Thymus (tissue), 11 donors: ENCODE data around the gene PSMD11. TPM values are rescaled to one million over a fixed set of nuclear protein-coding genes. Genes with fewer than 3 reads are reported as not detected.
A peak's percentile ranks its signal among the peaks of the same experiment; 100 is the strongest.

Experiments
- DNase-seq, 9 donors: peaks; one replicate each; pipeline ENCODE4 v3.0.0-alpha.2; 2013; ENCODE audit warnings: low spot score in 9 of 9, low read depth in 6 of 9, missing footprints in 1 of 9
- H3K27ac ChIP-seq, 2 donors: one replicate each; pipeline ENCODE4 v1.5.1; 2013; ENCODE audit warnings: control low read depth in 1 of 2, low read depth in 1 of 2, low read length in 1 of 2, mild to moderate bottlenecking in 1 of 2, moderate library complexity in 1 of 2
- H3K27me3 ChIP-seq, 2 donors: one replicate each; pipeline ENCODE4 v1.5.1; 2013; ENCODE audit warnings: low read length in 1 of 2; ENCODE audit not compliant: control insufficient read depth in 2 of 2, insufficient read depth in 1 of 2
- H3K36me3 ChIP-seq, 2 donors: one replicate each; pipeline ENCODE4 v1.5.1; 2013; ENCODE audit warnings: low read length in 1 of 2, mild to moderate bottlenecking in 1 of 2, moderate library complexity in 1 of 2; ENCODE audit not compliant: control insufficient read depth in 2 of 2, insufficient read depth in 2 of 2
- H3K4me1 ChIP-seq, 2 donors: one replicate each; pipeline ENCODE4 v1.5.1; 2013; ENCODE audit warnings: low read length in 2 of 2; ENCODE audit not compliant: control insufficient read depth in 2 of 2, insufficient read depth in 2 of 2
- H3K4me3 ChIP-seq, 2 donors: one replicate each; pipeline ENCODE4 v1.5.1; 2013; ENCODE audit warnings: low read length in 2 of 2, control low read depth in 1 of 2, mild to moderate bottlenecking in 1 of 2
- H3K9me3 ChIP-seq, 2 donors: one replicate each; pipeline ENCODE4 v1.5.1; 2013; ENCODE audit warnings: low read length in 1 of 2, mild to moderate bottlenecking in 1 of 2; ENCODE audit not compliant: control insufficient read depth in 2 of 2, insufficient read depth in 1 of 2
- WGBS: extraction: QIAGEN DNeasy Blood & Tissue Kit; methylation state at CpG from one replicate; pipeline ENCODE4 v1.1.7; 2013; 5-methylcytosine and 5-hydroxymethylcytosine counted together
- polyA plus RNA-seq: library from polyadenylated mRNA; stranded (reverse); fragments of 200-250 nt; gene quantifications from one replicate; pipeline ENCODE4 v1.2.3, GENCODE V29; 2013
- total RNA-seq: library from RNA; stranded (reverse); fragments of 120-200 nt; gene quantifications from one replicate; pipeline ENCODE4 v1.2.4, GENCODE V29; 2013
- donor health status: healthy.

The PSMD11 gene
- total and polyA plus RNA-seq, 2 donors = 49.6 to 57.3 TPM

- no peak overlapping the region for H3K4me3 ChIP-seq
- H3K27me3 ChIP-seq = peaks cover 0 to 9% of the 10 kb centered on the region in 2 donors
- 88% methylated on average over 12 of the region's 12 CpGs for WGBS
- DNase-seq = no peak
- peak overlapping the region in 1 of 2 donors; percentile 3 for H3K27ac ChIP-seq
- H3K9me3 ChIP-seq = peaks cover 0 to 2% of the 10 kb centered on the region in 2 donors
- peaks cover 35 to 39% of the 10 kb centered on the region in 2 donors for H3K36me3 ChIP-seq
- peaks cover 22 to 33% of the 10 kb centered on the region in 2 donors for H3K4me1 ChIP-seq
Measured at GRCh38 chr17:32485261-32486110, 41.2 kb downstream of the PSMD11 start.

DNA sequence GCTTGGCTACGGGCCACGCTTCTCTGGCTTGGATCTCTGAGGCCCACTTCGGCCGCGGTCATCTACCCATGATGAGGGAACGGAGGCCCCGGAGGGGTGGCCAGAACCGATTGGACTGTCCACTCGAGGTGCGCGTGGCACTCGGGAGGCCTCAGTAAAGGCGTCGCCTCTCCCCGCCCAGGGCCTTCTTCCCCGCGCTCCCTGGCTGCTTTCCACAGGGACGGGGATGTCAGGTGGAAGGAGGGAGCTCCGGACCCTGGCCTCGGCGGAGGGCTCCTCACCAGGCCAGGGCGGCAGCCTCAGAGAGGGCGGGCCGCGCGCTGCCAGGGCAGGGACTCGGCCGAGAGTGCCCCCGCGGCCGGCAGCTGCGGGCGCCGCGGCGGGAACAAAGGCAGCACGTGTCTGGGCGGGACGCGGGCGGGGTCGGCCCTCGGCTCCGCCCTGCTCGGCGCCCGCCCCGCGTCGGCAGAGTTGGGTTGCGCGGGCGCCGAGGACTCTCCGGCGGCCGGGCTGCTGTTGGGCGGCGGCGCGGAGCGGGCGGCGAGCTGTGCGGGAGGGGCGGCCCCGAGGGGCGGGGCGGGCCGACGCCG lies 41.9 kb downstream of the PSMD11 start:
- DNase-seq = peak in 6 of 9 donors; percentile 46 to 83 (median 66)
- peak overlapping the region in 1 of 2 donors; percentile 92 for H3K4me3 ChIP-seq
- H3K4me1 ChIP-seq = peaks cover 22 to 33% of the 10 kb centered on the region in 2 donors
- H3K36me3 ChIP-seq = peaks cover 28 to 33% of the 10 kb centered on the region in 2 donors
- 15% methylated on average over 72 of the region's 72 CpGs for WGBS
- peaks cover 0 to 9% of the 10 kb centered on the region in 2 donors for H3K27me3 ChIP-seq
- peaks cover 0 to 2% of the 10 kb centered on the region in 2 donors for H3K9me3 ChIP-seq
- peak overlapping the region in 1 of 2 donors; percentile 72 for H3K27ac ChIP-seq

GRCh38 chr17:32486701-32487472 lies 42.6 kb downstream of the PSMD11 start, which contains the start of gene CDK5R1:
TSS of gene CDK5R1 (plus strand) at chr17:32486993. CDS start at chr17:32487621, 628 bp downstream.
- Histone ChIP-seq H3K36me3 (peaks cover 21 to 32% of the 10 kb centered on the region in 2 donors), H3K27ac (peak within 1 kb of the TSS in 1 of 2 donors; percentile 72), H3K27me3 (peaks cover 0 to 9% of the 10 kb centered on the region in 2 donors), H3K9me3 (peaks cover 0 to 2% of the 10 kb centered on the region in 2 donors), H3K4me1 (peaks cover 27 to 37% of the 10 kb centered on the region in 2 donors), H3K4me3 (peak within 1 kb of the TSS; percentile 37 to 92)
- peak in 6 of 9 donors; percentile 42 to 82 (median 58) for DNase-seq
- under 1% methylated on average over 135 of the region's 135 CpGs for WGBS

DNA sequence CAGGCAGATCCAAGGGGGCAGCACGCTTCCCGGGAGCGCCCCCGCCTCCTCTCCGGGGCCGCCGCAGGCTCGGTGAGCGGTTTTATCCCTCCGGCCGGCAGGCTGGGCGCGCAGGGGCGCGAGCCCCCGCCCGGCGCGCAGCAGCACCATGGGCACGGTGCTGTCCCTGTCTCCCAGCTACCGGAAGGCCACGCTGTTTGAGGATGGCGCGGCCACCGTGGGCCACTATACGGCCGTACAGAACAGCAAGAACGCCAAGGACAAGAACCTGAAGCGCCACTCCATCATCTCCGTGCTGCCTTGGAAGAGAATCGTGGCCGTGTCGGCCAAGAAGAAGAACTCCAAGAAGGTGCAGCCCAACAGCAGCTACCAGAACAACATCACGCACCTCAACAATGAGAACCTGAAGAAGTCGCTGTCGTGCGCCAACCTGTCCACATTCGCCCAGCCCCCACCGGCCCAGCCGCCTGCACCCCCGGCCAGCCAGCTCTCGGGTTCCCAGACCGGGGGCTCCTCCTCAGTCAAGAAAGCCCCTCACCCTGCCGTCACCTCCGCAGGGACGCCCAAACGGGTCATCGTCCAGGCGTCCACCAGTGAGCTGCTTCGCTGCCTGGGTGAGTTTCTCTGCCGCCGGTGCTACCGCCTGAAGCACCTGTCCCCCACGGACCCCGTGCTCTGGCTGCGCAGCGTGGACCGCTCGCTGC lies 43.3 kb downstream of the PSMD11 start:
- WGBS = 47% methylated on average over 59 of the region's 59 CpGs
- peak in 1 of 9 donors; percentile 35 for DNase-seq
- H3K27ac ChIP-seq = peak overlapping the region in 1 of 2 donors; percentile 58

DNA sequence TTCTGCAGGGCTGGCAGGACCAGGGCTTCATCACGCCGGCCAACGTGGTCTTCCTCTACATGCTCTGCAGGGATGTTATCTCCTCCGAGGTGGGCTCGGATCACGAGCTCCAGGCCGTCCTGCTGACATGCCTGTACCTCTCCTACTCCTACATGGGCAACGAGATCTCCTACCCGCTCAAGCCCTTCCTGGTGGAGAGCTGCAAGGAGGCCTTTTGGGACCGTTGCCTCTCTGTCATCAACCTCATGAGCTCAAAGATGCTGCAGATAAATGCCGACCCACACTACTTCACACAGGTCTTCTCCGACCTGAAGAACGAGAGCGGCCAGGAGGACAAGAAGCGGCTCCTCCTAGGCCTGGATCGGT lies 43.9 kb downstream of the PSMD11 start:
- Histone ChIP-seq H3K27me3 (peaks cover 0 to 9% of the 10 kb centered on the region in 2 donors), H3K36me3 (peaks cover 14 to 29% of the 10 kb centered on the region in 2 donors), H3K27ac (no peak overlapping the region), H3K9me3 (peaks cover 2% of the 10 kb centered on the region in 2 donors), H3K4me1 (peaks cover 35% of the 10 kb centered on the region in 2 donors), H3K4me3 (peak overlapping the region; percentile 37 to 92)
- WGBS = 97% methylated on average over 16 of the region's 16 CpGs
- DNase-seq = no peak

More for the DNA sequence above, 43.3 kb downstream of the PSMD11 start:
- Histone ChIP-seq H3K27me3 (peaks cover 0 to 9% of the 10 kb centered on the region in 2 donors), H3K9me3 (peaks cover 0 to 2% of the 10 kb centered on the region in 2 donors), H3K4me3 (peak overlapping the region; percentile 37 to 92), H3K36me3 (peaks cover 16 to 29% of the 10 kb centered on the region in 2 donors), H3K4me1 (peaks cover 33 to 38% of the 10 kb centered on the region in 2 donors)

- no peak overlapping the region for H3K4me3 ChIP-seq
- peaks cover 14 to 29% of the 10 kb centered on the region in 2 donors for H3K36me3 ChIP-seq
- DNase-seq = no peak
- peaks cover 33 to 35% of the 10 kb centered on the region in 2 donors for H3K4me1 ChIP-seq
- peaks cover 2 to 3% of the 10 kb centered on the region in 2 donors for H3K9me3 ChIP-seq
- WGBS = over 99% methylated on average over 13 of the region's 13 CpGs
- no peak overlapping the region for H3K27ac ChIP-seq
- peaks cover 0 to 9% of the 10 kb centered on the region in 2 donors for H3K27me3 ChIP-seq
Measured at GRCh38 chr17:32488604-32489180, 44.4 kb downstream of the PSMD11 start.

GRCh38 chr17:32489320-32490100 lies 45.2 kb downstream of the PSMD11 start:
- Histone ChIP-seq H3K27ac (no peak overlapping the region), H3K27me3 (peaks cover 0 to 9% of the 10 kb centered on the region in 2 donors), H3K9me3 (peaks cover 2 to 3% of the 10 kb centered on the region in 2 donors), H3K36me3 (peaks cover 14 to 29% of the 10 kb centered on the region in 2 donors), H3K4me1 (peaks cover 33 to 35% of the 10 kb centered on the region in 2 donors), H3K4me3 (no peak overlapping the region)
- WGBS = 96% methylated on average over 10 of the region's 10 CpGs
- DNase-seq = no peak
